ENCODE results near the gene MAP3K2. TPM values are rescaled to one million over a fixed set of nuclear protein-coding genes. Genes with fewer than 3 reads are reported as not detected.
A peak's percentile ranks its signal among the peaks of the same experiment; 100 is the strongest.

Gene MAP3K2
- total RNA-seq, 1 experiment from 2014 or later, result 54.8 TPM

DNA sequence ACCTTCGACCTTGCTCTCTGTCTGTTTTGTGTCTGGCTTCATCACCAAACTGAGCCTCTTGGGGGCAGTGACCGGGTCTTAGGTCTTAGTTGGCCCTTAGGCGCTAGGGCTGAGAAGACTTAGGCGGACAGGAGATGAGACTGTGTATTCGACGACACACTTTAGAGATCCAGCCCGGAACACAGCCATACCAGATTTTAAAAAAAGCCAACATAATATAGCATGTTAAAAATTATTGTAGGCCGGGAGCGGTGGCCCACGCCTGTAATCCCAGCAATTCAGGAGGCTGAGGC is 21.0 kb upstream of the MAP3K2 start:
- H3K27ac ChIP-seq (ENCODE audit: low read depth, low read length, poor library complexity, severe bottlenecking), result peak overlapping the region; percentile 74
- intact Hi-C loops (cut with micrococcal nuclease; ENCODE audit: unreplicated experiment), result no loop called here
- H3K27me3 ChIP-seq (replicated peaks; ENCODE audit: insufficient read depth, low read depth, low read length, poor library complexity), result no peaks in the 10 kb centered on the region
- no peak for TF ChIP-seq EZH2 (IDR thresholded peaks at IDR 0.05; ENCODE audit: borderline replicate concordance, low read depth, low read length, poor library complexity, severe bottlenecking)
- TF ChIP-seq, protein P1, sequence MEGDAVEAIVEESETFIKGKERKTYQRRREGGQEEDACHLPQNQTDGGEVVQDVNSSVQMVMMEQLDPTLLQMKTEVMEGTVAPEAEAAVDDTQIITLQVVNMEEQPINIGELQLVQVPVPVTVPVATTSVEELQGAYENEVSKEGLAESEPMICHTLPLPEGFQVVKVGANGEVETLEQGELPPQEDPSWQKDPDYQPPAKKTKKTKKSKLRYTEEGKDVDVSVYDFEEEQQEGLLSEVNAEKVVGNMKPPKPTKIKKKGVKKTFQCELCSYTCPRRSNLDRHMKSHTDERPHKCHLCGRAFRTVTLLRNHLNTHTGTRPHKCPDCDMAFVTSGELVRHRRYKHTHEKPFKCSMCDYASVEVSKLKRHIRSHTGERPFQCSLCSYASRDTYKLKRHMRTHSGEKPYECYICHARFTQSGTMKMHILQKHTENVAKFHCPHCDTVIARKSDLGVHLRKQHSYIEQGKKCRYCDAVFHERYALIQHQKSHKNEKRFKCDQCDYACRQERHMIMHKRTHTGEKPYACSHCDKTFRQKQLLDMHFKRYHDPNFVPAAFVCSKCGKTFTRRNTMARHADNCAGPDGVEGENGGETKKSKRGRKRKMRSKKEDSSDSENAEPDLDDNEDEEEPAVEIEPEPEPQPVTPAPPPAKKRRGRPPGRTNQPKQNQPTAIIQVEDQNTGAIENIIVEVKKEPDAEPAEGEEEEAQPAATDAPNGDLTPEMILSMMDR (conservative IDR thresholded peaks at IDR 0.05; ENCODE audit: low read depth, low read length), result no peak
- POLR2A ChIA-PET (ENCODE audit: low non-redundant PET), result no interaction called here
- peaks cover 8% of the 10 kb centered on the region for H3K9me3 ChIP-seq (ENCODE audit: low read depth, low read length, poor library complexity, severe bottlenecking)
- no TSS peak for BruUV-seq (replicated peaks)
- peaks cover 37% of the 10 kb centered on the region for H3K4me1 ChIP-seq (ENCODE audit: insufficient read depth, low read length, poor library complexity, severe bottlenecking)
- peak overlapping the region; percentile 43 for H3K4me3 ChIP-seq (ENCODE audit: low read depth, low read length, poor library complexity, severe bottlenecking)
- H3K36me3 ChIP-seq (ENCODE audit: insufficient read depth, low read length, poor library complexity, severe bottlenecking), result no peaks in the 10 kb centered on the region
- no peak for DNase-seq (ENCODE audit: low spot score)
- CTCF ChIA-PET, result interaction anchor here (0.6 kb wide), 1 partner anchor 23 kb away, joined by 4 read pairs; no protein-coding TSS in a partner anchor

DNA sequence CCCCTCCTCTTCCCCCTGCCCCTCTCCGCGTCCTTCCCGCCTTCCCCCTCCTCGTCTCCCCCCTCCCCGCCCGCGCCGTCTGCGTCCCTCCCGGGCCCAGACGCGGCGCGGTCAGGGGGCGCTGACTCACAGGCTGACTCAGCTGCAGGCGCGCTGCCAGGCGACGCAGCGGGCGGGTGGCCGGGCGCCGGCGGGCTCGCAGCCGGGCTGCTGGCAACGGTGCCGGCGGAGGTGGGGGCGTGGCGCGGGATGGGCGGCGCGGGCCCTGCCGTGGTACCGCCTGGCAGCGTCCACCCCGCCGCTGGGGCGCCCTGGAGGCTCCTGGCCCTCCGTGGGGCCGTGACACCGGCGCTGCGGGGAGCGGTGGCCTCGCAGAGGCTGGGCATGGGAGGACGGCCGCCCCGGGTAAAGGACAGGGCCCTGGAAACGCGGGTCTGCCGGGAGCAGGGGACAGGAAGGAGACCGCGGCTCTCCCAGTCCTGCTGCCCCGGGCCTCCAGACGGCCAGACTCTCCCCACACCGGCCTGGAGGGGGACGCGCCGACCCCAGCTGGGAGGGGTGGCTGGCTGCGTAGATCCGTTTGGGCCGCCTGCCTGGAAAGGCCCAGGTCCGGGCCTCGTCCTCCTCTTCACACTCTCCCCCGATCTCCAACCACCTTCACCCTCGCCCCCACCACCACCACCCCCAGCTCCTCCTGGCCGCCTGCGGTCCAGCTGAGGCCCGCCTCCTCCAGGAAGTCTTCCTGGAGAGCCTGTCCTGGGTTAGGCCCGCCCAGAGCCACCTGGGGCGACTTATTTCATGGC is 20.4 kb upstream of the MAP3K2 start:
- TF ChIP-seq, protein P1 (conservative IDR thresholded peaks at IDR 0.05; ENCODE audit: low read depth, low read length), result no peak
- no peak for TF ChIP-seq EZH2 (IDR thresholded peaks at IDR 0.05; ENCODE audit: borderline replicate concordance, low read depth, low read length, poor library complexity, severe bottlenecking)
- CTCF ChIA-PET, result interaction anchor here (0.6 kb wide), 1 partner anchor 23 kb away, joined by 4 read pairs; no protein-coding TSS in a partner anchor
- POLR2A ChIA-PET (ENCODE audit: low non-redundant PET), result no interaction called here

DNA sequence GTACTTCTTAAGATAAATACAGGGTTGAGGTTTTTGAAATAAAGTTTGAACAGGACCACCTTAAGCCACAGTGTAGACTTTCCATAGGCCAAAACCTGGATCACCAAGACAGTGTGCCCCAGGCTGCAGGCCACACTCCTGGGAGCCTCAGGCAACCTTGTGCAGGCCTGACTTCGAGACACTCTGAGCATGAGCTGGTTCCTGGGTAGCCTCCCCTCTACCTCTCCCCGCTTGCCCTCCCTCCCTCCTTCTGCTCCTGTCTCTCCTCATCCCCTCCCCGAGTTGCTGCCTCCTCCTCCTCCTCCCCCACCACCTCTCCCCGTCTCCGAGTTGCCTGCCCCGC is 19.9 kb upstream of the MAP3K2 start:
- H3K36me3 ChIP-seq (ENCODE audit: insufficient read depth, low read length, poor library complexity, severe bottlenecking), result no peaks in the 10 kb centered on the region
- POLR2A ChIA-PET (ENCODE audit: low non-redundant PET), result no interaction called here
- TF ChIP-seq, protein P1 (conservative IDR thresholded peaks at IDR 0.05; ENCODE audit: low read depth, low read length), result no peak
- TF ChIP-seq EZH2 (IDR thresholded peaks at IDR 0.05; ENCODE audit: borderline replicate concordance, low read depth, low read length, poor library complexity, severe bottlenecking), result no peak
- H3K27me3 ChIP-seq (replicated peaks; ENCODE audit: insufficient read depth, low read depth, low read length, poor library complexity), result no peaks in the 10 kb centered on the region
- intact Hi-C loops (cut with micrococcal nuclease; ENCODE audit: unreplicated experiment), result no loop called here
- CTCF ChIA-PET, result no interaction called here
- H3K4me3 ChIP-seq (ENCODE audit: low read depth, low read length, poor library complexity, severe bottlenecking), result peak overlapping the region; percentile 43
- peak overlapping the region; percentile 48 for H3K27ac ChIP-seq (ENCODE audit: low read depth, low read length, poor library complexity, severe bottlenecking)
- peaks cover 31% of the 10 kb centered on the region for H3K4me1 ChIP-seq (ENCODE audit: insufficient read depth, low read length, poor library complexity, severe bottlenecking)
- no TSS peak for BruUV-seq (replicated peaks)
- no peak for DNase-seq (ENCODE audit: low spot score)
- peaks cover 2% of the 10 kb centered on the region for H3K9me3 ChIP-seq (ENCODE audit: low read depth, low read length, poor library complexity, severe bottlenecking)

More for the DNA sequence above, 20.4 kb upstream of the MAP3K2 start:
- Histone ChIP-seq H3K4me1 (ENCODE audit: insufficient read depth, low read length, poor library complexity, severe bottlenecking) (peaks cover 32% of the 10 kb centered on the region), H3K9me3 (ENCODE audit: low read depth, low read length, poor library complexity, severe bottlenecking) (peaks cover 7% of the 10 kb centered on the region), H3K27ac (ENCODE audit: low read depth, low read length, poor library complexity, severe bottlenecking) (peak overlapping the region; percentile 74), H3K4me3 (ENCODE audit: low read depth, low read length, poor library complexity, severe bottlenecking) (peak overlapping the region; percentile 43), H3K27me3 (replicated peaks; ENCODE audit: insufficient read depth, low read depth, low read length, poor library complexity) (no peaks in the 10 kb centered on the region), H3K36me3 (ENCODE audit: insufficient read depth, low read length, poor library complexity, severe bottlenecking) (no peaks in the 10 kb centered on the region)
- BruUV-seq (replicated peaks), result no TSS peak
- DNase-seq (ENCODE audit: low spot score), result peak; percentile 96
- intact Hi-C loops (cut with micrococcal nuclease; ENCODE audit: unreplicated experiment), result no loop called here

Data from A673 (cell line).